Esophagus (tissue), 2 donors: ENCODE results near the gene HTR1B. TPM values are rescaled to one million over a fixed set of nuclear protein-coding genes. Genes with fewer than 3 reads are reported as not detected.

Experiments
- H3K27ac ChIP-seq, 2 donors: one replicate each; pipeline ENCODE4 v1.5.1; 2013; ENCODE audit warnings: low read depth in 2 of 2, mild to moderate bottlenecking in 2 of 2, inconsistent platforms in 1 of 2, low read length in 1 of 2, moderate library complexity in 1 of 2
- H3K27me3 ChIP-seq, 2 donors: one replicate each; pipeline ENCODE4 v1.6.1; 2013; ENCODE audit warnings: low read length in 2 of 2, control low read depth in 1 of 2, mild to moderate bottlenecking in 1 of 2; ENCODE audit not compliant: insufficient read depth in 2 of 2, control insufficient read depth in 1 of 2
- H3K36me3 ChIP-seq, 2 donors: one replicate each; pipeline ENCODE4 v1.6.1; 2013; ENCODE audit warnings: low read length in 1 of 2; ENCODE audit not compliant: control insufficient read depth in 2 of 2, insufficient read depth in 2 of 2
- H3K4me1 ChIP-seq, 2 donors: one replicate each; pipeline ENCODE4 v1.6.1; 2013; ENCODE audit warnings: low read length in 1 of 2; ENCODE audit not compliant: control insufficient read depth in 2 of 2, insufficient read depth in 2 of 2
- H3K4me3 ChIP-seq, 2 donors: one replicate each; pipeline ENCODE4 v1.5.1; 2013; ENCODE audit warnings: low read length in 2 of 2, mild to moderate bottlenecking in 2 of 2, low read depth in 1 of 2, moderate library complexity in 1 of 2
- H3K9me3 ChIP-seq, 2 donors: one replicate each; pipeline ENCODE4 v1.6.1; 2013; ENCODE audit warnings: mild to moderate bottlenecking in 2 of 2, low read depth in 1 of 2, low read length in 1 of 2, moderate library complexity in 1 of 2; ENCODE audit not compliant: control insufficient read depth in 2 of 2, insufficient read depth in 1 of 2
- WGBS, 2 donors: extraction: QIAGEN DNeasy Blood & Tissue Kit; methylation state at CpG; one replicate each; pipeline ENCODE4 v1.1.7; 2013; 5-methylcytosine and 5-hydroxymethylcytosine counted together
- polyA plus RNA-seq, 2 donors: library from polyadenylated mRNA; stranded (reverse); fragments of 200-250 nt; gene quantifications; one replicate each; pipeline ENCODE4 v1.2.3, GENCODE V29; 2013
- donor health status: healthy with polysubstance abuse.
- donor health status: Bipolar disorder and iron deficiency.

Gene HTR1B
- polyA plus RNA-seq, 2 donors = 0.02 to 0.04 TPM

GRCh38 chr6:77440206-77440976 lies 22.9 kb downstream of the HTR1B start:
- Histone ChIP-seq H3K27ac (no peak overlapping the region), H3K4me1 (no peaks in the 10 kb centered on the region), H3K4me3 (no peak overlapping the region), H3K27me3 (no peaks in the 10 kb centered on the region), H3K9me3 (no peaks in the 10 kb centered on the region), H3K36me3 (no peaks in the 10 kb centered on the region)
- WGBS, 2 donors = 70 to 75% methylated on average over 3 of the region's 3 CpGs

GRCh38 chr6:77433888-77434287 lies 29.4 kb downstream of the HTR1B start:
- Histone ChIP-seq H3K9me3 (no peaks in the 10 kb centered on the region), H3K4me1 (no peaks in the 10 kb centered on the region), H3K27me3 (no peaks in the 10 kb centered on the region), H3K36me3 (no peaks in the 10 kb centered on the region), H3K4me3 (no peak overlapping the region), H3K27ac (no peak overlapping the region)
- 74% methylated on average over 4 of the region's 4 CpGs for WGBS, 2 donors

- Histone ChIP-seq H3K4me3 (no peak overlapping the region), H3K36me3 (no peaks in the 10 kb centered on the region), H3K9me3 (no peaks in the 10 kb centered on the region), H3K4me1 (no peaks in the 10 kb centered on the region), H3K27me3 (no peaks in the 10 kb centered on the region), H3K27ac (no peak overlapping the region)
- WGBS, 2 donors = 82 to 90% methylated on average over 3 of the region's 3 CpGs
These were observed 32.8 kb downstream of the HTR1B start for GRCh38 chr6:77430504-77430903.

GRCh38 chr6:77425671-77426070 lies 37.6 kb downstream of the HTR1B start:
- Histone ChIP-seq H3K9me3 (no peaks in the 10 kb centered on the region), H3K4me1 (no peaks in the 10 kb centered on the region), H3K36me3 (no peaks in the 10 kb centered on the region), H3K4me3 (no peak overlapping the region), H3K27ac (no peak overlapping the region), H3K27me3 (no peaks in the 10 kb centered on the region)

GRCh38 chr6:77425216-77425615 lies 38.1 kb downstream of the HTR1B start:
- Histone ChIP-seq H3K36me3 (no peaks in the 10 kb centered on the region), H3K4me1 (no peaks in the 10 kb centered on the region), H3K27ac (no peak overlapping the region), H3K9me3 (no peaks in the 10 kb centered on the region), H3K27me3 (no peaks in the 10 kb centered on the region), H3K4me3 (no peak overlapping the region)
- whole genome bisulfite sequencing, 2 donors = 66 to 67% methylated on average over 1 of the region's 1 CpG

- H3K27me3 ChIP-seq = no peaks in the 10 kb centered on the region
- WGBS, 2 donors = 86 to 90% methylated on average over 2 of the region's 2 CpGs
- no peak overlapping the region for H3K27ac ChIP-seq
- H3K9me3 ChIP-seq = no peaks in the 10 kb centered on the region
- H3K36me3 ChIP-seq = no peaks in the 10 kb centered on the region
- no peaks in the 10 kb centered on the region for H3K4me1 ChIP-seq
- no peak overlapping the region for H3K4me3 ChIP-seq
These were observed 38.5 kb downstream of the HTR1B start for GRCh38 chr6:77424761-77425160.

GRCh38 chr6:77416839-77417238 lies 46.5 kb downstream of the HTR1B start:
- 85 to 95% methylated on average over 2 of the region's 2 CpGs for WGBS, 2 donors
- Histone ChIP-seq H3K27me3 (no peaks in the 10 kb centered on the region), H3K36me3 (no peaks in the 10 kb centered on the region), H3K4me3 (no peak overlapping the region), H3K27ac (no peak overlapping the region), H3K9me3 (no peaks in the 10 kb centered on the region), H3K4me1 (no peaks in the 10 kb centered on the region)

- Histone ChIP-seq H3K27me3 (no peaks in the 10 kb centered on the region), H3K27ac (no peak overlapping the region), H3K36me3 (no peaks in the 10 kb centered on the region), H3K9me3 (no peaks in the 10 kb centered on the region), H3K4me1 (no peaks in the 10 kb centered on the region), H3K4me3 (no peak overlapping the region)
- 69 to 71% methylated on average over 2 of the region's 2 CpGs for WGBS, 2 donors
These were observed 47.6 kb downstream of the HTR1B start for GRCh38 chr6:77415706-77416105.
